ENCODE data around the gene GLP2R. TPM values are rescaled to one million over a fixed set of nuclear protein-coding genes. Genes with fewer than 3 reads are reported as not detected.

Gene GLP2R
- total and polyA plus RNA-seq, 2 experiments from 2014 or later: not detected

DNA sequence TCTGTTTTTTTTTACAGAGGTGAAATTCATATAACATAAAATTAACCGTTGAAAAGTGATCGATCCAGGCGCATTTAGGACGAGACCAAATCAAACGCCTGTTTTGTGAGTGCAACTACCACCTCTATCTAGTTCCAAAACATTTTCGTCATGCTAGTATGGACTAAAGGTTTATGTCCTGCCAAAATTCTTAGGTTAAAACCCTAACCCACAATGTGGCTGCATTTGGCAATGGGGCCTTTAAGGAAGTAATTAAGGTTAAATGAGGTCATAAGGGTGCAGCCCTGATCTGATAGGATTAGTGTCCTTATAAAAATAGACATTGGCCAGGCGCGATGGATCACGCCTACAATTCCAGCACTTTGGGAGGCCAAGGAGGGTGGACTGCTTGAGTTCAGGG lies 112.2 kb downstream of the GLP2R start:
- H3K27me3 Mint-ChIP-seq (ENCODE audit: insufficient read depth, low read depth, poor library complexity): peaks cover 3% of the 10 kb centered on the region
- no peak for ATAC-seq

More for the DNA sequence above, 112.2 kb downstream of the GLP2R start:
- Histone ChIP-seq H3K27me3 (ENCODE audit: insufficient read depth) (no peaks in the 10 kb centered on the region), H3K4me1 (ENCODE audit: insufficient read depth) (no peaks in the 10 kb centered on the region), H2AFZ (no peak overlapping the region), H3K36me3 (ENCODE audit: insufficient read depth) (no peaks in the 10 kb centered on the region), H3K27ac (ENCODE audit: low read depth) (no peak overlapping the region), H4K20me1 (replicated peaks; ENCODE audit: insufficient read depth) (no peaks in the 10 kb centered on the region), H3F3A (replicated peaks; ENCODE audit: low read depth) (no peaks in the 10 kb centered on the region), H3K4me2 (no peak overlapping the region), H3K79me2 (replicated peaks; ENCODE audit: insufficient read depth) (no peaks in the 10 kb centered on the region), H3K4me3 (no peak overlapping the region), H3K9me2 (ENCODE audit: insufficient read depth) (no peaks in the 10 kb centered on the region)
- TF ChIP-seq EZH2 (IDR thresholded peaks at IDR 0.05; ENCODE audit: low read depth, unreplicated experiment) (no peak), ZNF462 (CRISPR knock-in tag; IDR thresholded peaks at IDR 0.05) (no peak), POLR2AphosphoS5 (IDR thresholded peaks at IDR 0.05; ENCODE audit: low read depth) (no peak), EZH2phosphoT487 (IDR thresholded peaks at IDR 0.05; ENCODE audit: unreplicated experiment) (no peak), ZNF331 (CRISPR knock-in tag; IDR thresholded peaks at IDR 0.05; ENCODE audit: low read depth) (no peak)
- no peak for DNase-seq (ENCODE audit: low spot score)
- peaks cover 8% of the 10 kb centered on the region; the same call in 2 of the 3 replicates for H3K36me3 Mint-ChIP-seq (ENCODE audit: low read depth)
- H3K4me3 Mint-ChIP-seq: no peak overlapping the region
- no peak overlapping the region for H3K27ac Mint-ChIP-seq
- no peaks in the 10 kb centered on the region for H3K4me1 Mint-ChIP-seq
- no peaks in the 10 kb centered on the region; the same call in 2 of the 3 replicates for H3K9me3 Mint-ChIP-seq
